LNCaP clone FGC (cell line): ENCODE results near the gene KLHL17.
A peak's percentile ranks its signal among the peaks of the same experiment; 100 is the strongest.

Experiments used
- DNase-seq: peaks from one replicate; pipeline ENCODE4 v3.0.0-alpha.2; 2011; ENCODE audit warnings: low read depth
- H3K4me3 ChIP-seq: 2 replicates; pipeline ENCODE4 v1.5.1; 2011; ENCODE audit warnings: mild to moderate bottlenecking, low read depth, low read length, control low read depth
- CTCF ChIP-seq: IDR thresholded peaks from 2 replicates; pipeline ENCODE4 v1.5.1; 2012; ENCODE audit warnings: mild to moderate bottlenecking; ENCODE audit not compliant: control insufficient read depth, insufficient read depth; ENCODE audit errors: extremely low read depth

Gene KLHL17

GRCh38 chr1:932776-933602 lies 27.4 kb upstream of the KLHL17 start:
- peak overlapping the region; percentile 36 for H3K4me3 ChIP-seq
- no peak for TF ChIP-seq CTCF
- DNase-seq: peak; percentile 82

- no peak for DNase-seq
- peak overlapping the region; percentile 36 for H3K4me3 ChIP-seq
Observed at GRCh38 chr1:933603-933940, 26.8 kb upstream of the KLHL17 start.

GRCh38 chr1:934991-935750 lies 25.2 kb upstream of the KLHL17 start:
- no peak overlapping the region for H3K4me3 ChIP-seq
- no peak for TF ChIP-seq CTCF
- no peak for DNase-seq

More at GRCh38 chr1:933603-933940, 26.8 kb upstream of the KLHL17 start:
- no peak for TF ChIP-seq CTCF

- DNase-seq: no peak
- H3K4me3 ChIP-seq: no peak overlapping the region
- TF ChIP-seq CTCF: no peak
Observed at GRCh38 chr1:935751-936231, 24.6 kb upstream of the KLHL17 start.

GRCh38 chr1:936348-937264 lies 23.8 kb upstream of the KLHL17 start:
- no peak overlapping the region for H3K4me3 ChIP-seq
- no peak for TF ChIP-seq CTCF
- DNase-seq: no peak

- H3K4me3 ChIP-seq: no peak overlapping the region
- DNase-seq: no peak
- TF ChIP-seq CTCF: no peak
Observed at GRCh38 chr1:937521-937920, 22.9 kb upstream of the KLHL17 start.
